GM13976 (cell line): Measurements from ENCODE around the gene TULP1.

Source experiments
- DNase-seq: peaks from one replicate; pipeline ENCODE4 v3.0.0; 2012; ENCODE audit warnings: low spot score
- CTCF ChIP-seq: IDR thresholded peaks from 2 replicates; pipeline ENCODE4 v1.5.1; 2012; ENCODE audit warnings: borderline replicate concordance, mild to moderate bottlenecking; ENCODE audit not compliant: insufficient read depth; ENCODE audit errors: extremely low read depth, missing control alignments, control extremely low read depth
- in situ Hi-C: fragments of 300-500 bp; cut with MboI; formaldehyde crosslinking; loops from one replicate; pipeline ENCODE4 v1.12.0; 2022; ENCODE audit warnings: low sequenced_read_pairs, mixed read lengths, inconsistent platforms; ENCODE audit not compliant: unreplicated experiment

The TULP1 gene

GRCh38 chr6:35512740-35513139 lies at the start of gene TULP1:
Gene TULP1, minus strand, starts transcription at chr6:35512896. Its CDS starts 38 bp downstream, at chr6:35512858.
- no peak for TF ChIP-seq CTCF
- DNase-seq = no peak
- in situ Hi-C loops = no loop called here

- DNase-seq = no peak
- in situ Hi-C loops = no loop called here
- TF ChIP-seq CTCF = no peak
Observed at GRCh38 chr6:35562060-35562459, 49.4 kb upstream of the TULP1 start.

GRCh38 chr6:35561113-35561512 lies 48.4 kb upstream of the TULP1 start:
- in situ Hi-C loops = no loop called here
- no peak for DNase-seq
- no peak for TF ChIP-seq CTCF

GRCh38 chr6:35558571-35558970 lies 45.9 kb upstream of the TULP1 start:
- DNase-seq = no peak
- no peak for TF ChIP-seq CTCF

GRCh38 chr6:35557239-35557638 lies 44.5 kb upstream of the TULP1 start:
- DNase-seq = no peak
- in situ Hi-C loops = no loop called here
- TF ChIP-seq CTCF = no peak

More at GRCh38 chr6:35558571-35558970, 45.9 kb upstream of the TULP1 start:
- in situ Hi-C loops = no loop called here

GRCh38 chr6:35554811-35555210 lies 42.1 kb upstream of the TULP1 start:
- no peak for DNase-seq
- TF ChIP-seq CTCF = no peak
- in situ Hi-C loops = no loop called here

- no peak for DNase-seq
- TF ChIP-seq CTCF = no peak
- in situ Hi-C loops = no loop called here
Observed at GRCh38 chr6:35553315-35553714, 40.6 kb upstream of the TULP1 start.
